Fibroblast of villous mesenchyme (primary cell): Measurements from ENCODE around the gene FRS3. TPM values are rescaled to one million over a fixed set of nuclear protein-coding genes. Genes with fewer than 3 reads are reported as not detected.

Source experiments
- DNase-seq: peaks from one replicate; pipeline ENCODE4 v3.0.0-alpha.2; 2010; ENCODE audit warnings: low read depth
- H3K4me3 ChIP-seq: 2 replicates; pipeline ENCODE4 v1.5.1; 2011; ENCODE audit warnings: low read depth, mild to moderate bottlenecking, low read length
- CTCF ChIP-seq: IDR thresholded peaks from 2 replicates; pipeline ENCODE4 v1.5.1; 2012; ENCODE audit warnings: low read depth, mild to moderate bottlenecking, low read length; ENCODE audit not compliant: insufficient read depth
- total RNA-seq: library from RNA; depleted of rRNA; stranded (reverse); fragments of >200 nt; gene quantifications from 2 replicates; pipeline ENCODE4 v1.2.3, GENCODE V29; 2012

Gene FRS3
- total RNA-seq, 1 donor, result 1.3 TPM

GRCh38 chr6:41734666-41735426 lies 44.9 kb downstream of the FRS3 start:
- TF ChIP-seq CTCF, result no peak
- peak; percentile 82 for DNase-seq
- peak overlapping the region; percentile 76 for H3K4me3 ChIP-seq

- DNase-seq, result peak; percentile 82
- H3K4me3 ChIP-seq, result peak overlapping the region; percentile 76
- no peak for TF ChIP-seq CTCF
These were observed 45.7 kb downstream of the FRS3 start for GRCh38 chr6:41733707-41734665.

GRCh38 chr6:41733360-41733706 lies 46.4 kb downstream of the FRS3 start:
- H3K4me3 ChIP-seq, result peak overlapping the region; percentile 76
- no peak for DNase-seq
- TF ChIP-seq CTCF, result no peak

- TF ChIP-seq CTCF, result no peak
- H3K4me3 ChIP-seq, result peak overlapping the region; percentile 76
- DNase-seq, result peak; percentile 18
These were observed 46.9 kb downstream of the FRS3 start for GRCh38 chr6:41732591-41733359.

- no peak for DNase-seq
- no peak for TF ChIP-seq CTCF
- H3K4me3 ChIP-seq, result no peak overlapping the region
These were observed 47.6 kb downstream of the FRS3 start for GRCh38 chr6:41732149-41732548.

GRCh38 chr6:41731561-41732086 lies 48.1 kb downstream of the FRS3 start:
- H3K4me3 ChIP-seq, result no peak overlapping the region
- DNase-seq, result no peak

More at GRCh38 chr6:41731561-41732086, 48.1 kb downstream of the FRS3 start:
- TF ChIP-seq CTCF, result no peak
